ENCODE results near the gene DNAJC24. TPM values are rescaled to one million over a fixed set of nuclear protein-coding genes. Genes with fewer than 3 reads are reported as not detected.
"Not testable (repeated sequence)": the region's sequence is repeated elsewhere in the genome, so short reads cannot be mapped to it uniquely, and the experiment has no call there.

The DNAJC24 gene, protein sequence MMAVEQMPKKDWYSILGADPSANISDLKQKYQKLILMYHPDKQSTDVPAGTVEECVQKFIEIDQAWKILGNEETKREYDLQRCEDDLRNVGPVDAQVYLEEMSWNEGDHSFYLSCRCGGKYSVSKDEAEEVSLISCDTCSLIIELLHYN
- total RNA-seq, result 10 to 100 TPM in 1 of 2 donors, 1 to 10 TPM in 1; 8.3 to 10.1 TPM
- long read RNA-seq, transcript DNAJC24-209 (3 exons, 2,745 nt), result major isoform, 5 of 10 reads
- long read RNA-seq, partial matches to known transcripts, result 3 of 10 reads
- long read RNA-seq, other reads (novel, unspliced or antisense), result 2 of 10 reads

DNA sequence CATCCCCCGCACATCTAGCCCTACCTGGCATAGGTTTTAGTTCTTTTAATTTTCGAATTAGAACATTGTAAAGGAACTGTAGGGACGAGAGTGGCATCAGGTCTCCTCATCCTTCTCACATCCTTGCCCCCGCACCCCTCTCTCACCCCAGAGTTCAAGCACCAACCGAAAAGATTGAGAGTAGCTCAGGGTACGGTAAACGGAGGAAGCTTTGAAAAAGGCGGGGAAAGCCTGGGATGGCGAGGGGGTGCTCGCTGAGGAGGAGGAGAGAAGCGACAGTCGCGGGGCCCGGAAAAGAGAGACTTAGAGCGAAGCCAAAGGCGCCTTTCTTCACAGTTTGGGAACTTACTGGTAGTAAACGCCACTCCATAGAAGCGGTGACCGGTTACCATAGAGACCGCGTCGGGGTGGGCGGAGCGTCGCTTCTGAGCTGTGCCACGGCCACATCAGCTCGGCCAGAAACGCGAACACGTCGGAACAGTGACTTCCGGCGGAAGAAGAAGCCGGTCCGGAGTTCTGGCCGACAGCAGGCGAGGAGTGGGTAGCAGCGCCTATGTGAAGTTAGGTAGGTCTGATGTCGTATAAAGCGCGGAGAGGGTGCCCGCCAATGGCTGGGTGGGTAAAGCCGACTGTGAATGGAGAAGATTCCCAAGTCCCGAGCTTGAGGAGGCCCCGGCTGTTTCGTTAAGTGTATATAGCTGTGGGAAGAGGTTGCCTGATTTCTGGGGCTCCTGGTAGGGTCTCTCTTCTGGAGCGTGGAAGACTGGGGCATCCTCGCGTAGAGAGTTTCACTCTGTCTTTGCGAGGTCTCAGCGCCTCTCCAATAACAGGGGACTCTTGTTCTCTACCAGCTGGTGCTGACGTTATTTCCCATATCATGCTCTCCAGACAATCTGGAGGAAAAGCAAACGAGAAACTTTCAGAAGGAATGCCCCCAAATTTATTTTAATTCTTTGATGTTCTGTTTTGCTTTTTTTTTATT is at the start of gene DNAJC24, which contains the start of gene DCDC1:
Gene DNAJC24 (plus strand): TSS at position 513 of the 982 bp plus-strand sequence. CDS start 889 bp downstream, outside the sequence.
Gene DCDC1 (minus strand): TSS at position 392 of the 982 bp plus-strand sequence. CDS start 41,459 bp downstream, outside the sequence.
- ATAC-seq (peak; percentile 100), DNase-seq (peak; percentile 89 to 95)
- intact Hi-C loops (cut with DNase I, micrococcal nuclease), result no loop called here

- intact Hi-C loops (cut with DNase I, micrococcal nuclease); ATAC-seq: not testable (repeated sequence)
These were observed 48.2 kb upstream of the DNAJC24 start for GRCh38 chr11:31321494-31321893.

GRCh38 chr11:31323145-31323544 is 46.5 kb upstream of the DNAJC24 start:
- DNase-seq (no peak), ATAC-seq (no peak)
- intact Hi-C loops (cut with DNase I, micrococcal nuclease), result no loop called here

More at GRCh38 chr11:31321494-31321893, 48.2 kb upstream of the DNAJC24 start:
- DNase-seq, result not testable (repeated sequence)

DNA sequence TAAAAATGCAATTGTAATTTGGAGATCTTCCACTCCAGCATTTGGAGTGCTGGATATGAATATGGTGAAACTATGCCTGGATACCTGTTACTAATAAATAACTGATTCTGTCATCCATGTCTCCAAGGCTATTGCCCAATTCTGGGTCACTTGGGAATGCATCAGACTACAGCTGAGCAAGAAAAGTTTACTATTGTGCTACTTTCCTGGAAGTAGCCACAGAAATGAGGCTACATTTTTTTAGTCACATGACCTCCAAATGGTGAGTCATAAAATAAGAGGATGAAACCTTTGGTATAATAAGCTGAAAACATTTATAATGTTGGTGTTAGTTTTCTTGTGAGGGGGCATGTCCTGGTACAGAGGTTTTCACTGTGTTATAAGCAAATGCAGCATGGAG is 44.5 kb upstream of the DNAJC24 start:
- DNase-seq, result no peak
- intact Hi-C loops (cut with DNase I, micrococcal nuclease), result no loop called here
- ATAC-seq, result no peak

GRCh38 chr11:31326470-31327148 is 43.1 kb upstream of the DNAJC24 start:
- DNase-seq, result no peak
- intact Hi-C loops (cut with DNase I, micrococcal nuclease), result no loop called here
- ATAC-seq, result no peak

- DNase-seq, result no peak
These were observed 42.2 kb upstream of the DNAJC24 start for GRCh38 chr11:31327417-31327816.

GRCh38 chr11:31328697-31329096 is 41.0 kb upstream of the DNAJC24 start:
- intact Hi-C loops (cut with DNase I, micrococcal nuclease), result no loop called here
- ATAC-seq (no peak), DNase-seq (no peak)

More at GRCh38 chr11:31327417-31327816, 42.2 kb upstream of the DNAJC24 start:
- no peak for ATAC-seq
- intact Hi-C loops (cut with DNase I, micrococcal nuclease), result no loop called here

DNA sequence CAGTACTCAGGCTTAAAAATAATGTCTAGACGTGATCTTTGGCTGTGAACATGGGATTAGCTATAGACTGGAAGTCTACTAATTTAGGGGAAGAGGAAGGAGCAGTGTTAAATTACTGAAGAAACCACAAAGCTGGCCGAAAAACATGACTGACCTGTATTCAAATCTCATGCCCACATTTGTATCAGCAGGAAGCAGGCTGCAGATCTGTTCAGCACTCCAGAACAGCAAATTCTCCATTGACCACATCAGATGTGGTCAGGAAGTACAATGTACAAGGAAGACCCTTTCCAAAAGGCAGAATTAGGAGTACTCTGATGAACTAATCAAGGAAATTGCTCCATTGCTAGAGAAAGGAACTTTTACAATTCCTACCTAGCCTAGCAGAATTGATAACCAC is 31.9 kb upstream of the DNAJC24 start:
- ATAC-seq (no peak), DNase-seq (no peak)
- intact Hi-C loops (cut with DNase I, micrococcal nuclease), result no loop called here

- peak; percentile 41 for ATAC-seq
- intact Hi-C loops (cut with DNase I, micrococcal nuclease), result no loop called here
- DNase-seq, result no peak
These were observed 28.6 kb upstream of the DNAJC24 start for GRCh38 chr11:31340903-31341572.

DNA sequence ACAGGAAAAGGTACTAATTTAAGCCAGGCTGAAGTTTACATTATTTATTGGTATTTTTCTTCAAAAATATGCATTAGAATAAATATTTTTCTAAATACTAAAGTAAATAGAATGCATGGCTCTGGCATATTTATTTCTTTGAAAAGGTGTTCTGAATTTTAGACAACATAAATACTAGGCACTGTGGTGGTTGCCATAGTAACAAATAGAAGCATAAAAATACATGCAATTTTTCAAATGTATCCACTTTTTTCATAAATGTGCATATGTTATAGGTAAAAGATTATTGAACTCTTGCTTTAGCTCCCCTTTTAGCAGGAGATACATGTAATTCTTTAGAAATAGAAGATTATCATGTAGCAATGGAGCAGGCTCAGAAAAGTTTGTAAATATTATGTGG is 18.5 kb upstream of the DNAJC24 start:
- DNase-seq (no peak), ATAC-seq (no peak)
- intact Hi-C loops (cut with DNase I, micrococcal nuclease), result no loop called here

GRCh38 chr11:31355131-31355530 is 14.5 kb upstream of the DNAJC24 start:
- intact Hi-C loops (cut with DNase I, micrococcal nuclease), result no loop called here
- ATAC-seq, result no peak

DNA sequence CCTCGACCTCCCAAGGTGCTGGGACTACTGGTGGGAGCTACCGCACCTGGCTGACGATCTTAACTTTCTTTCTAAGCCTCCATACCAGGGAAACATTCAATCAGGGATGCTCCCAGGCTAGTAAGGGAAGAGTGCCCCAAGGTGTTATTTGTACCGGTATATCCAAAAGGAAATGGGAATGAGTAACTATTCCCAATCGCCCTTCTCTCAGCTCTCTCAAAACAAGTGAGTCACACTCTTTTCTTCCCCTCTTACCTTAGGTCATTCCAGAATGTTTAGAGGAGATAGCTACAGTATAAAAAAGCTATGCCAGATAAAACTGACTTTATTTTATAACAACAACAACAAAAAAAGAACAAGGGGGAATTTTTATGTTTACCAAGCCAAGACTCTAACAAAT is 13.8 kb upstream of the DNAJC24 start:
- DNase-seq (no peak), ATAC-seq (no peak)
- intact Hi-C loops (cut with DNase I, micrococcal nuclease), result no loop called here

More at GRCh38 chr11:31355131-31355530, 14.5 kb upstream of the DNAJC24 start:
- no peak for DNase-seq

GRCh38 chr11:31361743-31362142 is 7.9 kb upstream of the DNAJC24 start:
- ATAC-seq, result no peak
- intact Hi-C loops (cut with DNase I, micrococcal nuclease), result no loop called here
- DNase-seq, result no peak

DNA sequence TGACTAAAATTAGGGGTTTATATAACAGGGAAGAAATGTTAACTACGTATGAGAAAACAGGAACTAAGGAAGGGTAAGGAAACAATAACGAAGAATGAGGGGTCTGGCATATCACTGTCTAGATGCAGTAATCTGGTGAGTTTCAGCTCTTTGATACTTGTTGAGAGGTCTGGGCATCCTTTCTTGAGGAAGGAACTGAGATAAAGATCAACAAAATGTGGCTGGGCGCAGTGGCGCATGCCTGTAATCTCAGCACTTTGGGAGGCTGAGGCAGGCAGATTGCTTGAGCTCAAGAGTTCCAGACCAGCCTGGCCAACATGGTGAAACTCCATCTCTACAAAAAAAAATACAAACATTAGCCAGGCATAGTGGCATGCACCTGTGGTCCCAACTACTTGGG is 2.9 kb upstream of the DNAJC24 start:
- DNase-seq (no peak), ATAC-seq (no peak)
- intact Hi-C loops (cut with DNase I, micrococcal nuclease), result no loop called here

GRCh38 chr11:31375879-31376278 is 6.2 kb downstream of the DNAJC24 start:
- ATAC-seq (no peak), DNase-seq (no peak)
- intact Hi-C loops (cut with DNase I, micrococcal nuclease), result no loop called here

GRCh38 chr11:31383116-31383515 is 13.5 kb downstream of the DNAJC24 start:
- no peak for ATAC-seq
- intact Hi-C loops (cut with DNase I, micrococcal nuclease), result no loop called here
- DNase-seq, result no peak

- DNase-seq, result no peak
- intact Hi-C loops (cut with DNase I, micrococcal nuclease), result no loop called here
- ATAC-seq, result no peak
These were observed 17.7 kb downstream of the DNAJC24 start for GRCh38 chr11:31387379-31387778.

GRCh38 chr11:31397239-31397834 is 27.7 kb downstream of the DNAJC24 start:
- intact Hi-C loops (cut with DNase I, micrococcal nuclease), result no loop called here
- DNase-seq (no peak), ATAC-seq (peak; percentile 49)
